Breast epithelium (tissue), 3 donors: ENCODE data around the gene SCD5.

Experiments
- POLR2AphosphoS5 ChIP-seq, 3 donors: sonication (generic); formaldehyde crosslinking; IDR thresholded peaks; one replicate each; pipeline ENCODE4 v1.6.1; 2017; ENCODE audit warnings: antibody characterized with exemption in 3 of 3
- TF ChIP-seq, protein P1 (sequence below), 3 donors: fragments of 450-650 bp; IDR thresholded peaks; one replicate each; pipeline ENCODE4 v1.5.1; 2016 to 2017; ENCODE audit warnings: antibody characterized with exemption in 3 of 3, mild to moderate bottlenecking in 3 of 3, moderate library complexity in 3 of 3

DNA sequence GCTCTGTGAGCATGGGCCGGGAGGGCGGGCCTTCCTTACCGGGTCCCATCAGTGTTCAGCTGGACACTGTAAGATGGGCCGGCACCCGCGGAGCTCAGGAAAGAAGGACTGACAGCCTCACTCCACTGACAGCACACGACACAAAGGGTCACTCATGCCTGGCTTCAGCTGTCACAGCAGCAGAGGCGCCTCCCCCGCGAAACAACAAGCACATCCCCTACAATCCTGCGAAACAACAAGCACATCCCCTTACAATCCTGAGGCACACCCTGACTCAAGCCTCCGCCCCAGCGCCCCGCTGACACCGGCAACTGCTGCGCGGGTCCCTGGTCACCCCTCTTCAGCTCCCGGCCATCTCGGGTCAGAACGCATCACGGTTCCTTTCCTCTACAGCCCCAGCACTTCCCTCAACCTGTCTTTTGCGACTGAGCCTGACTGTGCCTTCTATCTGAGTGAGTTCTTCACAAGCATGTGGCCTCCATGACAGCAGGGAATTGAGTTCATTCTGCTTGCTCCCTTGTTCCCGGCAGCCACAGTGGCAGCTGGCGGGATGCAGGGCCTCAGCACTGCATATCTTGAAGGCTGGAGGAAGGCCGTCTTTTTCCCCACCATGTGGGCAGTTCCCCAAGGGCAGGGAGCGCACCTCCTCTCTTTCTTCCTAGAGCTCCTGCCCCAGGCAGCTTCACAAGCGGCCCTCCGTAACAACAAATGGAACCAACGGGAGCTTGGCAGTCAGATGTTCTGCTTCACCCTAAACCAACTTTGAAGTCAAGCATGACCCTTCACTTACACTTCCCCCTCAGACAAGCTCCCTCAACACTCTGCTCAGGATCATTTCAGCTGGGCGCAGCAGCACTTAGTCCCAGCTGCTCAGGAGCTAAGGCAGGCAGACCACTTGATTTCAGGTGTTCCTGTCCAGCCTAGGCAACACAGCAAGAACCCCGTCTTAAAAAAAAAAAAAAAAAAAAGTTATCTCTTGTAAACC is 39.6 kb downstream of the SCD5 start:
- TF ChIP-seq, protein P1, sequence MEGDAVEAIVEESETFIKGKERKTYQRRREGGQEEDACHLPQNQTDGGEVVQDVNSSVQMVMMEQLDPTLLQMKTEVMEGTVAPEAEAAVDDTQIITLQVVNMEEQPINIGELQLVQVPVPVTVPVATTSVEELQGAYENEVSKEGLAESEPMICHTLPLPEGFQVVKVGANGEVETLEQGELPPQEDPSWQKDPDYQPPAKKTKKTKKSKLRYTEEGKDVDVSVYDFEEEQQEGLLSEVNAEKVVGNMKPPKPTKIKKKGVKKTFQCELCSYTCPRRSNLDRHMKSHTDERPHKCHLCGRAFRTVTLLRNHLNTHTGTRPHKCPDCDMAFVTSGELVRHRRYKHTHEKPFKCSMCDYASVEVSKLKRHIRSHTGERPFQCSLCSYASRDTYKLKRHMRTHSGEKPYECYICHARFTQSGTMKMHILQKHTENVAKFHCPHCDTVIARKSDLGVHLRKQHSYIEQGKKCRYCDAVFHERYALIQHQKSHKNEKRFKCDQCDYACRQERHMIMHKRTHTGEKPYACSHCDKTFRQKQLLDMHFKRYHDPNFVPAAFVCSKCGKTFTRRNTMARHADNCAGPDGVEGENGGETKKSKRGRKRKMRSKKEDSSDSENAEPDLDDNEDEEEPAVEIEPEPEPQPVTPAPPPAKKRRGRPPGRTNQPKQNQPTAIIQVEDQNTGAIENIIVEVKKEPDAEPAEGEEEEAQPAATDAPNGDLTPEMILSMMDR (IDR thresholded peaks at IDR 0.05), result no peak
- TF ChIP-seq POLR2AphosphoS5 (IDR thresholded peaks at IDR 0.05), result no peak
